ENCODE data around the gene ATP6V0A1. TPM values are rescaled to one million over a fixed set of nuclear protein-coding genes. Genes with fewer than 3 reads are reported as not detected.
A peak's percentile ranks its signal among the peaks of the same experiment; 100 is the strongest.
"Not testable (repeated sequence)": the region's sequence is repeated elsewhere in the genome, so short reads cannot be mapped to it uniquely, and the experiment has no call there.

The ATP6V0A1 gene
- total RNA-seq, 5 donors from 2014 or later (not counting 1 experiment from before 2014, with no cell fraction given) = 11.1 to 18.0 (median 14.9) TPM

- H3K27me3 ChIP-seq (replicated peaks in 1 of 2; ENCODE audit: control insufficient read depth in 2 of 2, extremely low read depth in 1 of 2, insufficient read depth in 2 of 2, low read length in 1 of 2); H3K27ac ChIP-seq (ENCODE audit: low read length); CTCF ChIA-PET; H3K9me3 ChIP-seq; POLR2A ChIA-PET; H3K9me3 Mint-ChIP-seq; DNase-seq; ATAC-seq (replicated peaks in 1 of 4); H3K36me3 Mint-ChIP-seq; H3K27ac Mint-ChIP-seq; H3K27me3 Mint-ChIP-seq; H3K4me3 ChIP-seq (ENCODE audit: control insufficient read depth in 1 of 2, extremely low read depth in 1 of 2, low read length in 1 of 2); H3K36me3 ChIP-seq (ENCODE audit: control insufficient read depth in 2 of 2, extremely low read depth in 1 of 2, insufficient read depth in 1 of 2, low read length in 1 of 2): not testable (repeated sequence)
- 40% methylated on average over 3 of the region's 5 CpGs for WGBS (ENCODE audit: insufficient coverage)
- peaks cover 3 to 35% of the 10 kb centered on the region in 2 experiments for H3K4me1 ChIP-seq (ENCODE audit: control insufficient read depth in 1 of 2, extremely low read depth in 1 of 2, insufficient read depth in 2 of 2, low read length in 2 of 2)
- peaks cover 16 to 33% (median 21%) of the 10 kb centered on the region in 3 donors for H3K4me1 Mint-ChIP-seq
- peak overlapping the region in 1 of 3 donors; percentile 87 for H3K4me3 Mint-ChIP-seq
Observed at GRCh38 chr17:42555961-42556617, 97.4 kb downstream of the ATP6V0A1 start.

DNA sequence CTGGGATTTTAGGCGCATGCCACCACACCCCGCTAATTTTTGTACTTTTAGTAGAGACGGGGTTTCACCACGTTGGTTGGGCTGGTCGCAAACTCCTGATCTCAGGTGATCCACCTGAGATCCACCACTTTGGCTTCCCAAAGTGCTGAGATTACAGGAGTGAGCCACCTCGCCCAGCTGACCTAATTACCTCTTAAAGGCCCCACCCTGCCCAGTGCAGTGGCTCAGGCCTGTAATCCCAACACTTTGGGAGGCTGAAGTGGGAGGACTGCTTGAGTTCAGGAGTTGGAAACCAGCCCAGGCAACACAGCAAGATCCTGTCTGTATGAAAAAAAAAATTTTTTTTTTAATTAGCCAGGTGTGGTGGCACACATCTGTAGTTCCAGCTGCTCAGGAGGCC is 100.4 kb downstream of the ATP6V0A1 start:
- Histone ChIP-seq H3K27me3 (replicated peaks in 1 of 2; ENCODE audit: control insufficient read depth in 2 of 2, extremely low read depth in 1 of 2, insufficient read depth in 2 of 2, low read length in 1 of 2) (no peaks in the 10 kb centered on the region), H3K4me1 (ENCODE audit: control insufficient read depth in 1 of 2, extremely low read depth in 1 of 2, insufficient read depth in 2 of 2, low read length in 2 of 2) (peaks cover 9 to 48% of the 10 kb centered on the region in 2 experiments), H3K9me3 (no peaks in the 10 kb centered on the region), H3K27ac (ENCODE audit: low read length) (no peak overlapping the region), H3K4me3 (ENCODE audit: control insufficient read depth in 1 of 2, extremely low read depth in 1 of 2, low read length in 1 of 2) (no peak overlapping the region), H3K36me3 (ENCODE audit: control insufficient read depth in 2 of 2, extremely low read depth in 1 of 2, insufficient read depth in 1 of 2, low read length in 1 of 2) (peaks cover 3 to 9% of the 10 kb centered on the region in 2 donors)
- CTCF ChIA-PET = interaction anchor here in 1 of 2 donors (0.6 to 1.5 kb wide), 2 partner anchors 17 to 19 kb away, joined by 3 read pairs; no protein-coding TSS in a partner anchor
- no peak for ATAC-seq (replicated peaks in 1 of 4)
- Mint-ChIP-seq H3K27ac (no peak overlapping the region), H3K4me3 (no peak overlapping the region), H3K4me1 (peaks cover 21 to 46% (median 36%) of the 10 kb centered on the region in 3 donors), H3K36me3 (peaks cover 3% of the 10 kb centered on the region), H3K27me3 (no peaks in the 10 kb centered on the region), H3K9me3 (no peaks in the 10 kb centered on the region)
- WGBS (ENCODE audit: insufficient coverage) = 94% methylated on average over 5 of the region's 6 CpGs
- POLR2A ChIA-PET = no interaction called here
- DNase-seq = no peak

GRCh38 chr17:42560246-42560645 is 101.6 kb downstream of the ATP6V0A1 start:
- no peak overlapping the region for H3K4me3 ChIP-seq (ENCODE audit: control insufficient read depth in 1 of 2, extremely low read depth in 1 of 2, low read length in 1 of 2)
- H3K27ac ChIP-seq (ENCODE audit: low read length) = no peak overlapping the region
- Mint-ChIP-seq H3K4me3 (peak overlapping the region; percentile 7 to 87 (median 59)), H3K9me3 (no peaks in the 10 kb centered on the region), H3K27me3 (no peaks in the 10 kb centered on the region), H3K4me1 (peaks cover 14 to 41% (median 34%) of the 10 kb centered on the region in 3 donors), H3K27ac (peak overlapping the region in 1 of 2 donors; percentile 11), H3K36me3 (peaks cover 3% of the 10 kb centered on the region)
- ChIA-PET CTCF (no interaction called here), POLR2A (no interaction called here)
- no peaks in the 10 kb centered on the region for H3K27me3 ChIP-seq (replicated peaks in 1 of 2; ENCODE audit: control insufficient read depth in 2 of 2, extremely low read depth in 1 of 2, insufficient read depth in 2 of 2, low read length in 1 of 2)
- H3K36me3 ChIP-seq (ENCODE audit: control insufficient read depth in 2 of 2, extremely low read depth in 1 of 2, insufficient read depth in 1 of 2, low read length in 1 of 2) = peaks cover 3 to 20% of the 10 kb centered on the region in 2 donors
- H3K4me1 ChIP-seq (ENCODE audit: control insufficient read depth in 1 of 2, extremely low read depth in 1 of 2, insufficient read depth in 2 of 2, low read length in 2 of 2) = peaks cover 8 to 49% of the 10 kb centered on the region in 2 experiments
- DNase-seq (no peak), ATAC-seq (replicated peaks in 1 of 4) (no peak)
- no peaks in the 10 kb centered on the region for H3K9me3 ChIP-seq
- WGBS (ENCODE audit: insufficient coverage) = no CpG with 5 or more reads among the region's 3 CpGs

- ATAC-seq (replicated peaks in 1 of 4) (peak; percentile 64 to 72 (median 68)), DNase-seq (peak; percentile 75 to 96 (median 85))
- H3K9me3 ChIP-seq = no peaks in the 10 kb centered on the region
- H3K27ac Mint-ChIP-seq = peak within 1 kb of the TSS; percentile 88 to 94
- H3K4me3 ChIP-seq (ENCODE audit: control insufficient read depth in 1 of 2, extremely low read depth in 1 of 2, low read length in 1 of 2) = peak within 1 kb of the TSS; percentile 82 to 93
- H3K4me3 Mint-ChIP-seq = peak within 1 kb of the TSS; percentile 87 to 89 (median 88)
- 0% methylated on average over 25 of the region's 26 CpGs for WGBS (ENCODE audit: insufficient coverage)
- POLR2A ChIA-PET = no interaction called here
- no peaks in the 10 kb centered on the region for H3K27me3 ChIP-seq (replicated peaks in 1 of 2; ENCODE audit: control insufficient read depth in 2 of 2, extremely low read depth in 1 of 2, insufficient read depth in 2 of 2, low read length in 1 of 2)
- peak within 1 kb of the TSS; percentile 69 for H3K27ac ChIP-seq (ENCODE audit: low read length)
- peaks cover 3 to 30% of the 10 kb centered on the region in 2 donors for H3K36me3 ChIP-seq (ENCODE audit: control insufficient read depth in 2 of 2, extremely low read depth in 1 of 2, insufficient read depth in 1 of 2, low read length in 1 of 2)
- CTCF ChIA-PET = no interaction called here
- H3K4me1 ChIP-seq (ENCODE audit: control insufficient read depth in 1 of 2, extremely low read depth in 1 of 2, insufficient read depth in 2 of 2, low read length in 2 of 2) = peaks cover 11 to 53% of the 10 kb centered on the region in 2 experiments
- H3K27me3 Mint-ChIP-seq = no peaks in the 10 kb centered on the region
- H3K36me3 Mint-ChIP-seq = peaks cover 3% of the 10 kb centered on the region
- peaks cover 14 to 42% (median 39%) of the 10 kb centered on the region in 3 donors for H3K4me1 Mint-ChIP-seq
- no peaks in the 10 kb centered on the region for H3K9me3 Mint-ChIP-seq
Observed at GRCh38 chr17:42561897-42562387, 103.3 kb downstream of the ATP6V0A1 start, which contains the start of gene COASY. Gene COASY (plus strand): TSS chr17:42562148. CDS start chr17:42562623, 475 bp downstream.

DNA sequence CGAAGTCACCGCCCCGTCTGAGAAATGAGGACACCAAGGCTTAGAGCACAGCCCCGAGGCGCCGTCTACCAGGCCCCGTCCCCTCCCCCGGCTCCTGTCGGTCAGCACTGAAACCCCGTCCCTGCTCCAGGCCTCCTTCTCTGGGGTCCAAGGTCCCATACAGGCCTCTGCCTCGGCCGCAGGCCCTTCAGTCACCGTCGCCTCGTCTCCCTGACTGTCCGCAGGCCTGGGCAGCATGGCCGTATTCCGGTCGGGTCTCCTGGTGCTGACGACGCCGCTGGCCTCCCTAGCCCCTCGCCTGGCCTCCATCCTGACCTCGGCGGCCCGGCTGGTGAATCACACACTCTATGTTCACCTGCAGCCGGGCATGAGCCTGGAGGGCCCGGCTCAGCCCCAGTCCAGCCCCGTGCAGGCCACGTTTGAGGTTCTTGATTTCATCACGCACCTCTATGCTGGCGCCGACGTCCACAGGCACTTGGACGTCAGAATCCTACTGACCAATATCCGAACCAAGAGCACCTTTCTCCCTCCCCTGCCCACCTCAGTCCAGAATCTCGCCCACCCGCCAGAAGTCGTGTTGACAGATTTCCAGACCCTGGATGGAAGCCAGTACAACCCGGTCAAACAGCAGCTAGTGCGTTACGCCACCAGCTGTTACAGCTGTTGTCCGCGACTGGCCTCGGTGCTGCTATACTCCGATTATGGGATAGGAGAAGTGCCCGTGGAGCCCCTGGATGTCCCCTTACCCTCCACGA is 103.9 kb downstream of the ATP6V0A1 start:
- H3K4me3 ChIP-seq (ENCODE audit: control insufficient read depth in 1 of 2, extremely low read depth in 1 of 2, low read length in 1 of 2) = peak overlapping the region; percentile 82 to 93
- peaks cover 11 to 57% of the 10 kb centered on the region in 2 experiments for H3K4me1 ChIP-seq (ENCODE audit: control insufficient read depth in 1 of 2, extremely low read depth in 1 of 2, insufficient read depth in 2 of 2, low read length in 2 of 2)
- no peaks in the 10 kb centered on the region for H3K9me3 Mint-ChIP-seq
- H3K27me3 ChIP-seq (replicated peaks in 1 of 2; ENCODE audit: control insufficient read depth in 2 of 2, extremely low read depth in 1 of 2, insufficient read depth in 2 of 2, low read length in 1 of 2) = no peaks in the 10 kb centered on the region
- H3K36me3 ChIP-seq (ENCODE audit: control insufficient read depth in 2 of 2, extremely low read depth in 1 of 2, insufficient read depth in 1 of 2, low read length in 1 of 2) = peaks cover 3 to 30% of the 10 kb centered on the region in 2 donors
- H3K27ac ChIP-seq (ENCODE audit: low read length) = peak overlapping the region; percentile 69
- 23% methylated on average over 48 of the region's 48 CpGs for WGBS (ENCODE audit: insufficient coverage)
- H3K9me3 ChIP-seq = no peaks in the 10 kb centered on the region
- POLR2A ChIA-PET = no interaction called here
- ATAC-seq (replicated peaks in 1 of 4) = no peak
- DNase-seq = no peak
- peaks cover 3% of the 10 kb centered on the region for H3K36me3 Mint-ChIP-seq
- no peaks in the 10 kb centered on the region for H3K27me3 Mint-ChIP-seq
- H3K27ac Mint-ChIP-seq = peak overlapping the region; percentile 88 to 94
- H3K4me1 Mint-ChIP-seq = peaks cover 17 to 45% (median 42%) of the 10 kb centered on the region in 3 donors
- peak overlapping the region; percentile 87 to 89 (median 88) for H3K4me3 Mint-ChIP-seq
- CTCF ChIA-PET = no interaction called here

GRCh38 chr17:42563143-42563509 is 104.4 kb downstream of the ATP6V0A1 start:
- peaks cover 3 to 30% of the 10 kb centered on the region in 2 donors for H3K36me3 ChIP-seq (ENCODE audit: control insufficient read depth in 2 of 2, extremely low read depth in 1 of 2, insufficient read depth in 1 of 2, low read length in 1 of 2)
- H3K4me3 ChIP-seq (ENCODE audit: control insufficient read depth in 1 of 2, extremely low read depth in 1 of 2, low read length in 1 of 2) = peak overlapping the region; percentile 82 to 93
- H3K4me3 Mint-ChIP-seq = peak overlapping the region; percentile 87 to 89 (median 88)
- ChIA-PET CTCF (no interaction called here), POLR2A (no interaction called here)
- H3K27me3 Mint-ChIP-seq = no peaks in the 10 kb centered on the region
- ATAC-seq (replicated peaks in 1 of 4) = no peak
- no peaks in the 10 kb centered on the region for H3K9me3 Mint-ChIP-seq
- H3K27ac ChIP-seq (ENCODE audit: low read length) = no peak overlapping the region
- H3K4me1 ChIP-seq (ENCODE audit: control insufficient read depth in 1 of 2, extremely low read depth in 1 of 2, insufficient read depth in 2 of 2, low read length in 2 of 2) = peaks cover 15 to 63% of the 10 kb centered on the region in 2 experiments
- no peaks in the 10 kb centered on the region for H3K9me3 ChIP-seq
- no peaks in the 10 kb centered on the region for H3K27me3 ChIP-seq (replicated peaks in 1 of 2; ENCODE audit: control insufficient read depth in 2 of 2, extremely low read depth in 1 of 2, insufficient read depth in 2 of 2, low read length in 1 of 2)
- WGBS (ENCODE audit: insufficient coverage) = 88% methylated on average over 5 of the region's 14 CpGs
- H3K4me1 Mint-ChIP-seq = peaks cover 22 to 49% (median 46%) of the 10 kb centered on the region in 3 donors
- DNase-seq = no peak
- peak overlapping the region in 1 of 2 donors; percentile 94 for H3K27ac Mint-ChIP-seq
- peaks cover 6% of the 10 kb centered on the region for H3K36me3 Mint-ChIP-seq

All from T-cell (primary cell).